Measurements from ENCODE around the gene OR8D4.

- no peak for TF ChIP-seq TSHZ2 (CRISPR knock-in tag; IDR thresholded peaks at IDR 0.05)
- no peak for TF ChIP-seq ESRRG (CRISPR knock-in tag; IDR thresholded peaks at IDR 0.05)
- no peak for TF ChIP-seq RARB (CRISPR knock-in tag; IDR thresholded peaks at IDR 0.05)
- no peak for TF ChIP-seq ZNF565 (CRISPR knock-in tag; conservative IDR thresholded peaks at IDR 0.05; ENCODE audit: low read depth)
- no peak for TF ChIP-seq BACH2 (CRISPR knock-in tag; IDR thresholded peaks at IDR 0.05; ENCODE audit: borderline replicate concordance)
- no peak for TF ChIP-seq PATZ1 (CRISPR knock-in tag; IDR thresholded peaks at IDR 0.05; ENCODE audit: borderline replicate concordance)
- TF ChIP-seq TCF4 (CRISPR knock-in tag; IDR thresholded peaks at IDR 0.05; ENCODE audit: borderline replicate concordance): no peak
- TF ChIP-seq ARNTL (CRISPR knock-in tag; IDR thresholded peaks at IDR 0.05; ENCODE audit: borderline replicate concordance, low read depth): no peak
- TF ChIP-seq ZFP3 (CRISPR knock-in tag; IDR thresholded peaks at IDR 0.05): no peak
Observed at GRCh38 chr11:123903932-123904331, 2.0 kb downstream of the OR8D4 start.

Measured in SK-N-SH treated with all-trans-retinoic acid at 6 μM for 48 hours (cell line).